Thyroid gland (tissue), 4 donors: ENCODE measurements around the gene CALD1.

Experiments used
- POLR2A ChIP-seq, 2 donors: fragments of 450-650 bp; IDR thresholded peaks; one replicate each; pipeline ENCODE4 v1.6.1; 2017; ENCODE audit warnings: antibody characterized with exemption in 2 of 2, mild to moderate bottlenecking in 2 of 2, moderate library complexity in 1 of 2
- TF ChIP-seq, protein P1 (sequence below), 6 experiments: fragments of 200-600 bp in 3 of 6; fragments of 450-650 bp in 3 of 6; sonication (generic) in 3 of 6; IDR thresholded peaks; one replicate each; pipeline ENCODE4 v1.5.1; 2016 to 2019; ENCODE audit warnings: antibody characterized with exemption in 6 of 6, mild to moderate bottlenecking in 2 of 6, inconsistent platforms in 1 of 6, moderate library complexity in 1 of 6

DNA sequence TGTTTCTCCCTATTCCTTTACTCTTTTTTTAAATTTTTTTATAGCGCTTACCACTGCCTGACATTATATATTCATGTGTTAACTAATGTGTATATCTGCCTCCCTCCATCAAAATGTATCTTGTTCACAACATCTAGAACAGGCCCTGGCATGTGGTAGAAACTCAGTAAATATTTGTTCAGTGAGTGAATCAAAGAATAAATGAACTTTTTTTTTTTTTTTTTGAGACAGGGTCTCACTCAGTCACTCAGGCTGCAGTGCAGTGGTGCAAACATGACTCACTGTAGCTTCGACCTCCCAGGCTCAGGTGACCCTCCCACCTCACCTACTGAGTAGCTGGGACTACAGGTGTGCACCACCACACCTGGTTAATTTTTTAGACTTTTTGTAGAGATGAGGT lies 7.5 kb upstream of the CALD1 start:
- no peak for TF ChIP-seq POLR2A (IDR thresholded peaks at IDR 0.05)
- TF ChIP-seq, protein P1, sequence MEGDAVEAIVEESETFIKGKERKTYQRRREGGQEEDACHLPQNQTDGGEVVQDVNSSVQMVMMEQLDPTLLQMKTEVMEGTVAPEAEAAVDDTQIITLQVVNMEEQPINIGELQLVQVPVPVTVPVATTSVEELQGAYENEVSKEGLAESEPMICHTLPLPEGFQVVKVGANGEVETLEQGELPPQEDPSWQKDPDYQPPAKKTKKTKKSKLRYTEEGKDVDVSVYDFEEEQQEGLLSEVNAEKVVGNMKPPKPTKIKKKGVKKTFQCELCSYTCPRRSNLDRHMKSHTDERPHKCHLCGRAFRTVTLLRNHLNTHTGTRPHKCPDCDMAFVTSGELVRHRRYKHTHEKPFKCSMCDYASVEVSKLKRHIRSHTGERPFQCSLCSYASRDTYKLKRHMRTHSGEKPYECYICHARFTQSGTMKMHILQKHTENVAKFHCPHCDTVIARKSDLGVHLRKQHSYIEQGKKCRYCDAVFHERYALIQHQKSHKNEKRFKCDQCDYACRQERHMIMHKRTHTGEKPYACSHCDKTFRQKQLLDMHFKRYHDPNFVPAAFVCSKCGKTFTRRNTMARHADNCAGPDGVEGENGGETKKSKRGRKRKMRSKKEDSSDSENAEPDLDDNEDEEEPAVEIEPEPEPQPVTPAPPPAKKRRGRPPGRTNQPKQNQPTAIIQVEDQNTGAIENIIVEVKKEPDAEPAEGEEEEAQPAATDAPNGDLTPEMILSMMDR (IDR thresholded peaks at IDR 0.05) = no peak
